T-helper 2 cell (primary cell): ENCODE results near the gene LTBP2.

Experiments used
- DNase-seq, 5 experiments: peaks; one replicate each; pipeline versions ENCODE4 v3.0.0 to v3.0.0-alpha.2; 2012 to 2022

The LTBP2 gene

DNA sequence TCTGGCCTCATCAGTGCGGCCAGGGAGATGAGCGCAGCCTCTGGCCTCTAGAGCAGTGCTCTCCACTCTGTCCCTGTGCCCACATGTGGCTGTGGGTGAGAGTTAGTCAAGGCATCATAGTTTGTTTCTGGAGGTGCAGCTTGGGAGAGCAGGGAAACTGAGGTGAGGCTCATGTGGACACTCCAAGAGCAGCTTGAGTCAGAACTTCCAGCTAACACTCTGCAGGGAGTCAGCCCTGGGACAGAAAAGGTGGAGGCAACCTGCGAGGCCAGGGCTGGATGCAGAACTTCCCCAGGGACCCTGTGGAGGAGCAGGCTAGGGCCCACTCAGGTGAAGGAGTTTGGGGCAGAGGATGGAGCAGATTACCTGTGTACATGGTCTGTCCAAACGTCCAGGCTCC is 107.6 kb downstream of the LTBP2 start:
- no peak for DNase-seq

DNA sequence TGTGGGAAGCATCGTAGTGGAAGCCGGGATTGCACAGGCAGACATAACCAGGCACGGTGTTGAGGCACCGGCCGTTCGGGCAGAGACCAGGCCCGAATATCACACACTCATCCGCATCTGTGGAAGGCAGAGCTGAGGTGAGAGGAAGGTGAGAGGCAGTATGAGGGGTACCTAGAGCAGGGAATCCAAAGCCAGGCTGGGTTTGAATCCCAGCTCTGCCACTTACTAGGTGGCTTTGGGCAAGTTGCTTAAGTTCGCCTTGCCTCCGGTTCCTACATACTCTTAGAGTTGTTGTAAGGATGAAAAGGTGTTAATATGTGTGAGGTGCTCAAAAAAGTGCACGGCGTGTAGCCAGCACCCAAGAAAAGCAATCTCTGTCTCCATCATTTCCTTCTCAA is 108.1 kb downstream of the LTBP2 start:
- no peak for DNase-seq

DNA sequence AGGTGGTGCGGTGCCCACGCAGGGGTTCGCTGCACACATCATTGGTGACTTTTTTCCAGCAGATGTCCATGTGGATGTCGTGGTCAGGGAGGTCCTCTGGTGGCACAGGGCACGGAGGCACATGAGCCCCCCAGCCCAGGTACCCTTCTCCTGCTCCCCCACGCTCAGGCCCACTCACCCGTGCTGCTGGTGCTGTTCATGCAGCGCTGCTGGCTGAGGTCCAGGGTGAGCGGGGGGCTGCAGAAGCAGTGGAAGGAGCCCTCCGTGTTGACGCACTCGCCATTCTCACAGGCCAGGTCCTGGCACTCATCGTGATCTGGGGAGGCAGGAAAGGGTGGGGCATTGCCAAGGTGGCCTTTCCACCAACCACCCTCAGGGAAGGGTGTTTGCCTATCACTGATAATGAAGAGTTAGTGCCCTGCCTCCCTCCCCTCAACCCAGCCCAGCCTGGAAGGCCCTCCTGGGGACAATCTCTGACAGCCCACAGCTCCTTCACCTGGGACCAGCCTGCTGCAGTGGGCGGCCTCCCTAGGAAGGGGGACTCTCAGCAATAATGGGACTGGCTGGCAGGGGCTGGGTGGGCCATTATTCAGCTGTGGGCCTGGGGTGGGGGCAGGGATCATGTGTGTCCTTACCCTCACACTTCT is 108.6 kb downstream of the LTBP2 start:
- no peak for DNase-seq

DNA sequence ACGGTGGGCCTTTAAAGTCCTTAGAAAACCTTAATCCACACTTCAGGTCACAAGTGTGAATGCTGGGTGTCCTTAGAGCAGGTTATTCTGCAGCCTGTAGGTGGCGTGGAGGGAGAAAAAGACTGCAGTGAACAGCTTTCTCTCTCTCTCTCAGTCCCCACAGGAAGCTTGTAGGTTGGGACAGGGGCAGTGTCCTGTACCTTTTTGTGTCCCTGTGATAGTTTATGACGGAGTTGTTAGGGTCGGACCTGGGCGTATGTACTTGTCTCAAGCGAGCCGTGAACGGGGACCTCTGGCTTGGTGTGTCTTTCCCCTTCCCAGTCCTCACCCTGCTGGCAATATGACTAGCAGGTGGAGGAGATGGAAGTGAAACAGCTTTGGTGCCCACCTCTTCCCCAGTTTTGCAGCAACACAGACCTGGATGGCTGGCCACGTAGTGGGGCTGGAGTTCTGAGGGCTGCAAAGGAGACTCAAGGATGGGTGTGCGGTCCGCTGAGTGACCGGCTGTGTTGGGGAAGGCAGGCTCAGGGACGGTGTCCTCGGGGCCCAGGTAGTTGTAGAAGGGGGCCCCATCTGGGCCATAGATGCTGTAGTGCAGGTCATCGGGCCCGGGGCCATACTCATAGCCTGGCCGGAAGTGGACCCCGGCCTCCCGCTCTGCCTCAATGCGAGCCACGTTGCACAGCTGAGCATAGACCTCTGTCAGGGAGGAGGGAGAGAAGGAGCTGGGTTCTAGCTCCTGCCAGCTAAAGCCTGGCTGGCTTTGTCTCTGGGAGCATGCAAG is 109.6 kb downstream of the LTBP2 start:
- peak in 1 of 5 experiments; percentile 35 for DNase-seq

DNA sequence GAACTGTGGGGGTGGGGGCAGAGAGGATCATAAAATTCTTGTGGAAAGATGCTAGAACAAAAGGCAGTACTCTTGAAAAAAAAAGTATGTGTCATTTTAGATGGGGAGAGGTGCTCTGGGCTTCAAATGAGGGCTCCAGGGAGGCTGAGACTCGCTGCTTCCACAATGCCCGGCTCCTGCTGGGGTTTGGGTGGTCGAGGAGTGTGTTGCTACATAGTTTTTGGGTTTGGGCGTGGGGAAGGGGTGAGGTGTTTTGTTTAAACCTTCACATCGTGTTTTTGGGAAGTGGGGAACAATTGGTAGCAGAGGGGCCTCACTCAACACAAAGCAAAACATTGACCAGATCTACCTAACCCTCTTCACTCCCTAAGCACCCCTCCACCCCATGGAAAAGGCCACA is 110.3 kb downstream of the LTBP2 start:
- no peak for DNase-seq

DNA sequence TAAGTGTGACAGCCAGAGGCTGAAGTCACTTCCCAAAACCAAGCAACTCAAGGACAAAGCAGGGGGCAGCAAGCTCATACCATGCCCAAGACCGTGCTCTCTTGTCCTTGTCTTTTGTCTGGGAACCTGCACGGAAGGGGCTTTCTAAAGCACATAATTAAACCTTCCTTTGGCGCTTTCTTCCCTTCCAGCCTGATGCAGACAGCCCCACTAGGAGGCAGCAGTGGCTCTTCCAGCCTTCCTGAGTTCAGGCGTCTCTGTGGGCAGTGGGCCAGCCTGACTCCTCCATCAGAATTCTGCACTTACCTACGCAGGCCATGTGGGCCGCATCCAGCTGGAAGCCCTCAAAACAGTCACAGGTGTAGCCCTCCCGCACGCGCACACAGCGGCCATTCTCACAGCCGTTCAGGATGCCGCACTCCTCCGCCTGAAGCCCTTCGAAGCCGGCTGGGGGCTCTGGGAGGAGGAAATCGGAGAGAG is 110.9 kb downstream of the LTBP2 start:
- no peak for DNase-seq

DNA sequence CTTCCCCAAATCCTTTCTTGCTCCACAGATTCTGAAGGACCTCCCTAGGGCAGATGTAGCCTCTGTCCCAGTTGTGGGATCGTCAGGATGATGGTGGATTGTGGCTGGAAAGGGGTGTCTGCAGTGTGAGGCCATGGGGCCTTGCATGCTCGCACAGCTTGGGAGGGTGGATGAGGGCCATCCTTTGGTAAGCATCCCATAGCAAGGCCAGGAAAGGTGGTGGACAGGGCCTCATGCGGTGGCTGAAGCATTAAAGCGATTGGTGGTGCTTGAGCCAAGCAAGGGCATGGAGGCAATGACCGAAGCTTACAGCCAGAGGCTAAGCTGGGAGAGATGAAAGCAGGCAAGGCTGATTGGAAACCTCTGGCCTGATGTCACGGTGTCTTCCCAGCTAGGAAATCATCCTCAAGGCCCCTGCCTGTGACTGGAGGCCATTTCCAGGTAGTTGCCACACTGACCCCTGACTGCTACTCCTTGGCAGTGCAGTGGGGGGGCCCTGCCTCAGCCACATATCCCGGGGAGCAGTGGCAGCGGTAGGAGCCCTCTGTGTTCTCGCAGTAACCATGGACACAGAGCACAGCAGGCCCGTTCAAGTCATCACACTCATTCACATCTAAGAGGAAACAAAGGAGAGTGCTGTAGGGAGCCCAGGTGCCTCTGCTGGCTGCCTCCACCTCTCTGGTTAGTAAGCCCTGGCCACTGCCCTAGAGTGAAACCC is 111.5 kb downstream of the LTBP2 start:
- DNase-seq, result no peak

DNA sequence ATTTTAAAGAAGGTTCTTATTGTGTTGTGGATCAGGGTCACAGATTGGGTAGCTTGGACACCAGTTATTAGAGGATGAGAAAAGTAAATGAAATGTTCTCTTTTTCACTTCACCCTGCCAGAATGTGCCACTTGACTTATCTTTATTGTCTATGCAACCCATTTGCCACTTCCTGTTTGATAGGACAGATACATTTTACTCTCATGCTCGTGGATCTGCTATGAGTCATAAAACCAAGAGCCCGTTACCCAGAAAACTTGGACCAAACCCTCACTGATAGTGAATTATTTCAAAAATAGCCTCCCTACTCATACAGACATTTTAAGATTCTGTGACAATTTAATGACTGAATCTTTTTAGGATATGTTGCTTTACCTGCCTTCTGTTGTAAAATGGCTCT is 116.7 kb downstream of the LTBP2 start:
- peak in 1 of 5 experiments; percentile 56 for DNase-seq

DNA sequence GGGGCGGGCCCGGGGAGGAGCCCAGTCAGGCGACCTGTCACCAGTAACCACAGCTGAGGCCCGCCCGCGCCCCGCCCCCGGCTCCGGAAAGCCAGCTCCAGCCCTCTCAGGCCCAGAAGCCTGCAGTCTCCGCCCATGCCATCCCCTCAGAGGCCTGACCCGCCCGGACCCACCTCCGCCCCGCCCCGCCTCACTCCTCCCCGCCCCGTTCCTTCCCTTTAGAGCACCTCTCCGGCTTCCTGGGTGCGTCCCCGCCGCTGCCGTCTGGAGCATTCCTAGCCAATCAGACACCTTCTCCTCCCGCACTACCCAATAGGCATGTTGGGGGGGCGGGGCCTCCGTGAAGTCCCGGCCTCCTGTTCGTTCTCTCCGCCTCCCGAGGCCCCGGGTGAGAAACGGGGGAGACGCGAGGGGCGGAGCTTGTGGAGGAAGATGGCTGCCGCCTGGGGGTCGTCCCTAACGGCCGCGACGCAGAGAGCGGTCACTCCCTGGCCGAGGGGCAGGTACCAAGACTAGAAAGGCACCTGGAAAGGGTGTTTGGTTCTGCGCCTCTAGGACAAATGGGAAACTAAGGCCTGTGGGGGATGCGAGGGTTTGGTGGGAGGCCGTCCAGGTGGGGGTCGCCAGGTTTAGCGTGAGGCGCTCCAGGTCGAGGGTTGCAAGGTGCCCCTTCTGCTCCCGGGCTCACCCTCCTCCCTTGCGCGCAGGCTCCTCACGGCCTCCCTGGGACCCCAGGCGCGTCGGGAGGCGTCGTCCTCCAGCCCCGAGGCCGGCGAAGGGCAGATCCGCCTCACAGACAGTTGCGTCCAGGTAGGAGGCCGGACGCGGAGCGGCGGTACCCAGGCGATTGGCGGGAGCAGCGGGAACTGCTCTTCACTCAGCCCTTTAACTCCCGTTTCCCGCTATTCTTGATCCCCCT is 118.4 kb downstream of the LTBP2 start, which contains the start of gene ISCA2:
TSS of gene ISCA2 (plus strand) at position 423 of the 919 bp plus-strand sequence. CDS start at position 433, 10 bp downstream.
- peak; percentile 98 to 100 (median 99) for DNase-seq

DNA sequence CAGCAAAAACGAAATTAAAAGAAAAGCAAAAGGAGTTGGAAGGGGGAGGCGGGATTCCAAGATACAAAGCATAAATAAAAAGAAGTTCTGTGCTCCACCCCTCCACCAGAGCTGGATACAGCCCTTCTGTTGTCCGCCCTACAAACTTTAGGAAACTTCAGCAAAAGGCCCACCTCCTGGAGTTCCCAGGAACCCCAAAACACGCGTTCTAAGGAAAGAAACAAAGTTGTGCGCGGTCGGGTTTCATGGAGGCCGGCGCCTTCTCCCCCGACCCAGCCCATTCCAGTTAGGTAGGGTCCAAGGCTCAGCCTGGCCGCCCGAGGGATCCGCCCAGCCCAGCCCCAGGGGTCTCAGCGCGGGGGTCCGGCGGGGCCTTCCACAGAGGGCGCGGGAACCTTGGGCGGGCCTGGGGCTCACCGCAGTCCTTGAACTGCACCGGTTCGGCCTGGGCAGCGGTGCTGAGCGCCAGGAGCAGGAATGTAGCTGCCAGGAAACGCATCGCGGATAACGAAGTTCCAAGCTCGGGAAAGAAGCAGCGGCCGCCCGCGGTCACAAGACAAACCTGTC is 119.2 kb downstream of the LTBP2 start, which contains the start of gene NPC2:
TSS of gene NPC2 (minus strand) at position 530 of the 567 bp plus-strand sequence. CDS start at position 499, 31 bp downstream.
- peak in 1 of 5 experiments; percentile 10 for DNase-seq

DNA sequence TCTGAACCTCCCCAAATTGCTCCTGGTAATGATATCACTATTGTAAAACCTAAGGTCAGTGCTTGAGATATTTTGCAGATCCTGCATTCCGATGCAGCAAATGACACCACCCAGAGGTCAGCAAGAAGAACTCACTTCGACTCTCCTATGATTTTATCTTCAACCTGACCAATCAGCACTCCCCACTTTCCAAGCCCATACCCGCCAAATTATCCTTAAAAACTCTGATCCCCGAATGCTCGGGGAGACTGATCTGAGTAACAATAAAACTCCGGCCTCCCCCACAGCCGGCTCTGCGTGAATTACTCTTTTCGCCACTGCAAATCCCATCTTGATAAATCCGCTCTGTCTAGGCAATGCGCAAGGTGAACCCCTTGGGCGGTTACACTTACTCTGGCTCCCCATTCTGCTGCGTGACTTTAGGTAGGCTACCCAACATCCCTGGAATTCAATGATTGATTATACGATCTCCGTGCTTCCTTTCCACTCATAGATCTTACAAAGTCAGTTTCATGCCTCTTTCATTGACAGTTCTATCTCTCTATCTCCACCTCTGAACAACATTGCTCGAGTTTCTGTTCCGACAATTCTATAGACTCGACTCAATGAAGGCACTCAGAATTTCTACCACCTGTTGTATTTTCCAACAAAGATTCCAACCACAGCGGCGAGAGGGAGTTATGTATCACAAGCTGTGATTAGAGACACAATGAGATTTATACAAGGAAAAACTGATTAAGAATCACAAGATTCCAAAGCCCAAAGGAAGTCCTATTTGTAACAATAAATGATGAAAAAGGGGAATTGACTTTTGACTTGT is 119.9 kb downstream of the LTBP2 start:
- DNase-seq, result peak in 1 of 5 experiments; percentile 37

DNA sequence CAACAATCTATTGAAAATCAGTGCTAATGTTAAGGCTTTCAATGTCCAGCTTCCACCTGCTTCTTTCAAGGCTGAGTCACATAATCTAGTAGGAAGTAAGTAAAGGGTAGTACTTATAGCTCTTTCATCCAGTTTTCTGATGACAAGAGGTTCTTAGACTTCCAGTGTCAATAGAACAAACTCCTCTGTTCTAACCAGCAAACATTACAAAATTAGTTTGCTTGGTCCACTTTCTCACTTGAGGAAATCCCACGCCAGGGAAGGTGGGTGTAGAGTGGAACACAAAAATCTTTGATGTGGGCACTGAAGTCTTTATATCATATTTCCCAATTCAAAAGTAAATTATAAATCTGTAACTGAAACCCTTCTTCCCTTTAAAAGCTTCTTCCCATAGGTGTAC is 121.6 kb downstream of the LTBP2 start:
- DNase-seq, result no peak

DNA sequence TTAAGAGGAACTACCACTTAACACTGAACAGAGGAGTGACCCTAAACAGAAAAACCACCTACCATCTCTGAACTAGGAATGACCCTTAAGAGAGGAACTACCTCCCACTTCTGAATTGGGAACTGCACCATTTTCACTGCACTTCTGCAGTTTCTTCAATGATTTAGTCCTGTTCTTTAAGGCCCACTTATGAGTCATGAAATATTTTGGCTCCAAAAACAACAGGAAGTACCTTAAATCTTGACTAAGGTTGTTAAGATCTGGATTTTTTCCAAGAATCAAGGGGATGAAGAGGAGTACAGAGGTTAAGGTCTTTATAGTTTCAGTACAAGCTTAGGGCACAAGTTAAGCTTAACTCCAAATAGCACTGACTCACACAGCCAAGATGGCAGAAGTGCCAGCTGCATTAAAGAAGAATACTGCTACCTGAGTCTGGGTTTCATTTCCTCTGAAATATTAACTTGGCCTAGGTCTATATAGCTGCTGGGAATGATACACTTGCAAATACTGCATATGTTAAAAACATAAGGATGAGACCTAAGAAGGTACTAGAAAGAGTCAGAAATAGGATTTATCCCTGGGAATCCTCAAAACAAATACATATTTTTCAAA is 123.1 kb downstream of the LTBP2 start:
- DNase-seq, result no peak

DNA sequence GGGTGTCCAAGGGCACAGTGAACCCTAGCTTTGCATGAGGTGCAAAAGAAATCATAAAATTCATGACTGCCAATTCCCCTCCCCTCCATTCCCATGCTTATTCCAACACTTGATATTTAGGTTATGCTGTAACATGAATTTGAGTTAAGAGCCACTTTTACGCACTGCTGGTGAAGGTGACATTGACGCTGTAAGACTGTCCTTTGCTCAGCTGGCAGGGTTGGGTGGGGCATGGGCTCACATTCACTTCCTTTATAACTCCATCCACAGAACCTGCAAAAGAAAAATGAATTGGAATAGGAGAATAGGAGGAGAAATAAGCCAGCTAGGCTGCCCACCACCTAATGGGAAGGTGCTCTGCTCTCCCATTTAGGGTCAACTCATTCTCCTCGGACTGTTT is 125.9 kb downstream of the LTBP2 start:
- no peak for DNase-seq

DNA sequence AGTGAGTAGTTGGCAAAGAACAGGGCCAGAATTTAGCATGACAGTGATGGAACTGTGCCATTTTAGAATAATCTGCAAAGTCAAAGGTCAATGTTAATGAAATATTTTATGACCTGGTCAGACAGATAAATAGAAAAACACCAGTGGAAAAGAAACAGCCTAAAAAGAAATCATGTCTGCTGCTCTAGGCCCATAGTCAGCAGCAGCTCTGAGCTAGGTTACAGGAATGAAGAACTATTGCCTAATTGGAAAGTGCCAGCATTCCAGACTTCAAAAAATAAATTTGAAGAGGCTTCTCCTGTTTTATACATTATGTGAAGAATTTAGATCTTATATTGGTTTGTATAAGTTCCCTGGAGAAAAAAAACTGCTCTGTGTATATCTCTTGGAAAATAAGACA is 128.7 kb downstream of the LTBP2 start:
- no peak for DNase-seq

DNA sequence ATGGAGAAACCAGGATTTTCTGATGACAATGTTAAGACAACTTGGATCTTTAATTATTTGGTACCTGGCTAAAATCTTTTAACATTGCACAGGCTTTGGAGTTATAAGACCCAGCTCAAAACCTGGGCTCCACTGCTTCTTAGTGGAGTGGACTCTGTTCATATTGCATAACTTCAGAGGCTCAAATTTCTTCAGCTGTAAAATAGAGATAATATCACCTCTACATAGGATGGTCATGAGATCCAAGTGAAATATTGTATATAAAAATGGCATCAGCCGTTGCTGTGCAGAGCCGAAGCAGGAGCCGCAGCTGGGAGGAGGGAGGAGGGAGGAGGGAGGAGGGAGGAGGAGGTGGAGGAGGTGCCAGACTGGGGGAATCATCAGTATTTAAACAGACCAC is 129.5 kb downstream of the LTBP2 start:
- no peak for DNase-seq

DNA sequence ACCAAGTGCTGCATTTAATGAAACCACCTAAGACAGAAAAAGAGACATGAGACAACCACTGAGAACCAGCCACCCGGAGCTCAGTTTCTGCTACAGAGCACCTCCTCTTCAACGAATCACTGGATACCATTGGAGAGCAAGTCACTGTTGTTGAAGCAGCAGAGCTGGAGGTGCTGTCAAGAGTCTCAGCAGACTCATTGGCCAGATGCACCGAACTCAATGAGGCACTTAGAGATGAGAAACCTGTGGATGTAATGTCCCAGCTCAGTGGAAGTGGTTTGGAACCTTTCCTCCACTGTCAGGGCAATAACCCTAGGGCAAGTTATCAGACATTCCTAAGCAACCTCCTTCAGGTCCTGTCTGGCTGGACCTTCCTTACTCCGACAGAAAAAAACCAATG is 132.0 kb downstream of the LTBP2 start:
- DNase-seq, result no peak

DNA sequence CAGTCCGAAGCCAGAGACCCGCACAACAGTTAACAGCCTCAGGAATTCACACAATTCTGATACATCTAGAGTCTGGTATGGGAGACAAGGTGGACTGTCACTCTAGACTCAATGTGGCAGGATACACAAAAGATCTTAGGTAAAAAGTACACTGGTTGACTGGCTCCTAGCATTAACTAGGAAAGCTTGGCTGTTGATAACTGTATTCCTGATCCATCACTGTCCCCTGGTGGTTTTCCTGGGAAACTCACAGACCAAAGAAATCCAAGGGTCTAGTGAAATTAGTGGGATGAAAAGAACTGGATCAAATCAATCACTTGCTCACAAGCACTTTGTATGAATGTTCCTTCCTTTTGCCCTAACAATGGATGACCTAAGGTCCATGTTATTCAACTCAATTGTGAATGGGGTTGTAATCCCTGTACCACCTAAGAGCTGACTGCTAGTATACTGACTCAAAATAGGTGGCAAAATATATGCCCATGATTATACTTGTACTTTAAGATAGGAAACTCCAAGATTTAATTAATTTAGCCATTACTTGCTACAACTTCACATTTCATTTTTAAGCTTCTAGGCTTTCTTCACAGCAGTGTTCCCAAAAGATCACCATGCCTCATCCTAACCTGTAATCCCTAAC is 132.9 kb downstream of the LTBP2 start:
- DNase-seq, result no peak

DNA sequence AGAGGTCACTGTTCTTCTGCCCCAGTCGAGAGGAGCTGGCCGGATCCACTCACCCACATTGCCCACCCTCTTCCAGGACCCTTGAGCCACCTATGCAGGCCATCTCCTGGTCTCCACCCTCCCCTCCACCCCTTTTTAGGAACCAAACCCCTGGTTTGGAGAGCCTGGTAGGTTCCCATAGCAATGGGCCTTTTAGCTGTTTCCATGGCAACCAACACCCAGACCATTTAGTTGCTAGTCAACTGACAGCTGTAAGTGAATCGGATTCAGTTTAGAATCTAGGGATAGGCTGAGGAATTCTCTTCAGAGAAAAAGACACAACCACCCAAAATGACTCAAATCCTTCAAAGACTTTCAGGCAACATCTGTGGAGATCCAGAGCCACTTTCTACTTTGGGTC is 135.4 kb downstream of the LTBP2 start:
- no peak for DNase-seq

DNA sequence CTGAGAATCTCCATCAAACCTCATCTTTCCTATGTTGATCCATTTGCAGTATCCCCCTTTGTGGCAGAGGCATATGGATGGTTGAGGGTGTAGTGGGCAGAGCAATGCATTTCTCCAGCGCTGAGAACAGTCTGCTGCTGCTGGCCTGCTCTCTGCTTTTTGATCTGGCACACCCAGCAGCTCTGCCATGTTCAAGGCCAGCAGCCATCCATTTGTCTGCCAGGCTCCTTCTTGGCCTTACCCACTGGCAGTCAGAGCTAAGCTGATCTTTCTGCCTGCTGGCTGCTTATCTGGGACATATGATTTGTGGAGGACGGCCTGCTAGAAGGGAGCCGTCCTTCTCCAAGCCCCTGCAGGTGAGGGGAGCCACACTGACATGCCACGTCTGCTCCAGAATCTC is 135.9 kb downstream of the LTBP2 start:
- DNase-seq, result no peak
